DOHH2 (cell line): Measurements from ENCODE around the gene FILIP1L.

Experiments
- CTCF ChIP-seq: fragments of 200-600 bp; sonication (generic); IDR thresholded peaks from one replicate; pipeline ENCODE4 v1.5.1; 2014; ENCODE audit warnings: antibody characterized with exemption, mild to moderate bottlenecking, low read depth, low read length; ENCODE audit not compliant: poor library complexity, severe bottlenecking
- EZH2phosphoT487 ChIP-seq: fragments of 200-600 bp; sonication (generic); IDR thresholded peaks from 2 replicates; pipeline ENCODE4 v1.6.1; 2017; ENCODE audit warnings: borderline replicate concordance, mild to moderate bottlenecking, antibody characterized with exemption, low read length, moderate library complexity, mixed read lengths

GRCh38 chr3:99923873-99924272, 190.4 kb downstream of the FILIP1L start:
- no peak for TF ChIP-seq CTCF
- TF ChIP-seq EZH2phosphoT487 = no peak
